Measurements from ENCODE around the gene NUDT9.
"Not testable (repeated sequence)": the region's sequence is repeated elsewhere in the genome, so short reads cannot be mapped to it uniquely, and the experiment has no call there.

NUDT9 gene

DNA sequence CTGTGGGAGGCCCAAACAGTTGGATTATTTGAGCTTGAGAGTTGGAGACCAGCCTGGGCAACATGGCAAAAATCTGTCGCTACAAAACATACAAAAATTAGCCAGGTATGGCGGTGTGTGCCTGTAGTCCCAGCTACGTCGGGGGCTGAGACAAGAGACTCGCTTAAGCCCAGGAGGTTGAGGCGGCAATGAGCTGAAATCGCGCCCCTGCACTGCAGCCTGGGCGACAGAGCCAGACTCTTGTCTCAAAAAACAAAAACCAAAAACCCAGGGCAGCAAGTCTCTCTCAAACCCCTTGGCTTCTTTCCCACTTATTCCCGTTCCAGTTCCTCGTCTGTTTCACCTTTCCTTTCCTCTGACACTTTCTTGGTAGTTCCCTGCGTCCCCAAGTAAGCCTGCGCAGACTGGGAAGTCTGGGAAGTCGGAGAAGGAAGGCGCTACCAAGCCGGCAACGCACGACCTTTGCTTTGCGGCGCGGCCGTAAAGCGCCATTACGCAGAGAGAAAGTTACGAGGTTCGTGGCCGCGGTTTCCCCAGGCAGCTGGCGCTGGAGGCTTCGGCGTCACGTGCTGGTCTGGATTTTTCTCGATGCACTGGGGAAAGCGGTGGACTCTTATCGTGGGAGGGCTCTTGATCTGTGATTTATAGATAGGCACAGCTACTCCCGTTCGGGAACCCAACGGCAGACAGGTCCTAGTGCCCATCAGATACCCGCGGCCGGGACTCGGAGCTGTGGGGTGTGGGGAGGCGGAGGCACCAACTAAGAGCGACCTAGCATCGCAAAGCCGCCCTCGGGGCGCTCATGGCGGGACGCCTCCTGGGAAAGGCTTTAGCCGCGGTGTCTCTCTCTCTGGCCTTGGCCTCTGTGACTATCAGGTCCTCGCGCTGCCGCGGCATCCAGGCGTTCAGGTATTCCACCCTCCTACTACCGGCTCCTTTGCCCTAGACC, at the start of gene NUDT9:
NUDT9 (plus strand) TSS at position 470 of the 949 bp plus-strand sequence; CDS start at position 803, 333 bp downstream.
- DNase-seq: peak; percentile 91

- no peak for DNase-seq
These were observed 46.6 kb upstream of the NUDT9 start for GRCh38 chr4:87375719-87376291.

GRCh38 chr4:87377816-87378215, 44.6 kb upstream of the NUDT9 start:
- no peak for DNase-seq

- no peak for DNase-seq
These were observed 40.3 kb upstream of the NUDT9 start for GRCh38 chr4:87382116-87382515.

DNA sequence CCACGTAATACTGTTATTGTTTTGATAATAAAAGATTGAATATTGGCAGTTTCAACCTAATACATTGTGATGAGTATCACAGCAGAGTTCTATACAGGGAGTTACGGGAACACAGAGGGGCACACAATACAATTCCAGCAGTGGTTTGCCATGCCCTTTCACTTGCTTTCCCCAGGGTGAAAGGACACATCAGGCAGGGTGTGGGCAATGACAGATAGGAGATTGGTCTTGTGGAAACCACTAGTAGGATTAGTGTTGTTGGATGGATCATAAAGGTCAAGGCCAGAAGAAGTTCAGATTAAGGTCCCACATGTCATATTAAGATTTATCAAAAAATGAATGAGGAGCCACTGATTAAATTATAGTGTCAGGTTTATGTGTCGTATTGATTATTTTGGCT, 39.4 kb upstream of the NUDT9 start:
- DNase-seq: no peak

- DNase-seq: not testable (repeated sequence)
These were observed 37.8 kb upstream of the NUDT9 start for GRCh38 chr4:87384466-87385132.

- DNase-seq: no peak
These were observed 35.1 kb upstream of the NUDT9 start for GRCh38 chr4:87387237-87387636.

DNA sequence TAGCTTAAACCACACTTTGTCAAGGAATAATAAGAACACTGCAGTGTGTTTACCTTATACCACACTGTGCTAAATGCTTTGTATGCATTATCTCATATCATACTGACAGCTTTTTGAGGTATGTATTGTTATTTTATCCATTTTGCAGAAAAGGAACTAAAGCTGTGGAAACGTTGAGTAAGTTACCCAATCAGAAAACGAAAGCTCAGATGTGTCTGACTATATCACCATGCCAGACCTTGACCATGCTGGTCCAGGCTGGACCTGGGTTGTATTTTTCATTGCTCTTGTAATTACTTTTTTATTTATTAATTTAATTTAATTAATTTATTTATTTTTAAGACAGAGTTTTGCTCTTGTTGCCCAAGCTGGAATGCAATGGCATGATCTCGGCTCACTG, 33.5 kb upstream of the NUDT9 start:
- no peak for DNase-seq

DNA sequence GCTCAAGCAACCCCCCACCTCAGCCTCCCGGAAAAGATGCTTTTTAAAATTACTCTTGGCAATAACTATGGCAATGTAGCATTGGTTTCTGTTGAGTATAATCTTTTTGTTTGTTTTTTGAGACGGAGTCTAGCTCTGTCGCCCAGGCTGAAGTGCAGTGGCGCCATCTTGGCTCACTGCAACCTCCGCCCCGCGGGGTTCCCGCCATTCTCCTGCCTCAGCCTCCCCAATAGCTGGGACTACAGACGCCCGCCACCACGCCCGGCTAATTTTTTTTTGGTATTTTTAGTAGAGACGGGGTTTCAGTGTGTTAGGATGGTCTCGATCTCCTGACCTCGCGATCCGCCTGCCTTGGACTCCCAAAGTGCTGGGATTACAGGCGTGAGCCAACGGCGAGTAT, 32.3 kb upstream of the NUDT9 start:
- not testable (repeated sequence) for DNase-seq

- DNase-seq: no peak
These were observed 31.9 kb upstream of the NUDT9 start for GRCh38 chr4:87390551-87390890.

GRCh38 chr4:87390891-87391575, 31.3 kb upstream of the NUDT9 start, which contains the start of gene HSD17B11:
Gene HSD17B11 (minus strand): TSS chr4:87391188. CDS start chr4:87391070, 118 bp downstream.
- DNase-seq: peak; percentile 84

- DNase-seq: no peak
These were observed 30.8 kb upstream of the NUDT9 start for GRCh38 chr4:87391576-87392054.

DNA sequence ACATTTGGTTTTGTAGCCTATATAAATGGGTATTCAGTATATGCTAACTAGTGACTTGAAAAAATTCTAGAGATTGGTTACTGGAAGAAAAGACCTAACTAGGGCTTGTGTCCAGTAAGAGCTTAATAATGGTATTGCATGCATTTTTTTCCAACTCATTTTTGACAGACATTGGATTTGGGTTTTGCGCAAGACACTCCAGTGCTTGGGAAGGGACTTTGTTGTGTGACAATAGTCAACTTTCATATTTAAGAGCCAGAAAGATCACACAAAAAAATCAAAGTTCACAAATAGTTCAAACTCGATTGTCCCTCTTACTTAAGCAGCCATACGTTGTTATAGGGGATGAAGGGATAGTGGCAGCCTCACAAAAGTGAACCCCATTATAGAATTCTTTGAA, 30.2 kb upstream of the NUDT9 start:
- no peak for DNase-seq

- not testable (repeated sequence) for DNase-seq
These were observed 27.3 kb upstream of the NUDT9 start for GRCh38 chr4:87395073-87395472.

GRCh38 chr4:87395851-87396250, 26.5 kb upstream of the NUDT9 start:
- not testable (repeated sequence) for DNase-seq

- no peak for DNase-seq
These were observed 23.2 kb upstream of the NUDT9 start for GRCh38 chr4:87399148-87399547.

- no peak for DNase-seq
These were observed 22.4 kb upstream of the NUDT9 start for GRCh38 chr4:87399954-87400353.

GRCh38 chr4:87403732-87404131, 18.6 kb upstream of the NUDT9 start:
- not testable (repeated sequence) for DNase-seq

DNA sequence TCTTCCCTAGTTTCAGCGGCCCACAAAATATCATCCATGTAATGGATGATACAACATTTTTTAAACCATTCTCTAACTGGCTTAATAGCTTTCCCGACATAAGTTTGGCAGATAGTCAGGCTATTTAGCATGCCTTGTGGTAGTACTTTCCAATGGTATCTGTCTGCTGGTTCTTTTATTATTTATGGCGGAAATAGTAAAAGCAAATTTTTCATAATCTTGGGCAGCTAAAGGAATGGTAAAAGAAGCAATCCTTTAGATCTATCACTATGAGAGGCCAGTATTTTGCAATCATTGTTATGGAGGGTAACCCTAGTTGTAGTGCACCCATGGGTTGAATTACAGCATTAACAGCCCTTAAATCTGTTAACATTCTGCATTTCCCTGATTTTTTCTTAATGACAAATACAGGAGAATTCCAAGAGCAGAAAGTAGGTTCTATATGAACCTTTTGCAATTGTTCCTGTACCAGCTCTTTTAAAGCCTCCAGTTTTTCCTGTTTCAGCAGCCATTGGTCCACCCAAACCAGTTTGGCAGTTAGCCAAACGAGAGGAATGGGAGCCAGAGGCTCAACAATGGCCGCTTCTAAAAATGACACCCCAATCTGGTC, 17.1 kb upstream of the NUDT9 start:
- DNase-seq: no peak

GRCh38 chr4:87406462-87406861, 15.9 kb upstream of the NUDT9 start:
- no peak for DNase-seq

GRCh38 chr4:87406902-87407301, 15.5 kb upstream of the NUDT9 start:
- not testable (repeated sequence) for DNase-seq

DNA sequence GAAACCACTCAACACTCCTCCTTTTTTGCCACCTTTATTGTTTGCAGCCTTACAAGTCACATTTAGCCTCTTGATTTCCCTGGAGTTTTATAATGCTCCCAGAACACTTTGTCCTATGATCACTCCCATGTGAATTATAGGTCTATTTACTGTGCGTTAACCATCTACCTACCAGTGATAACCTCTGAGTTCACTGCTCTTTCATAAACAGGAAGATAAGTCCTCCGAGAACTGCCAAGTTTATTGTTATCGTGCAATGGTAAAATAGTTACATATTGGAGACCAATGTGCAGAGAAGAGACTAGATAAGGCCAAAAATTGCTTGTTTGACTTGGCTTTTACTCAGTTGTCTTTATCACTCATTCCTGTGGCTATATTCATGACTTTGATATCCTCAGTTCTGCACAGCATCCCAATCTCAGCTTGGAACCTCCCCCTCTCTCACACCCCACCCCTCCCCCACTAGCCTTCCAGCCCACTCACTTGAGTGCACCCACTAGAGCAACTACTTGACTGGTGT, 12.9 kb upstream of the NUDT9 start:
- no peak for DNase-seq
